Activated CD8-positive, alpha-beta T cell treated with anti-CD3 and anti-CD28 coated beads for 36 hours (primary cell): Measurements from ENCODE around the gene NUP93. TPM values are rescaled to one million over a fixed set of nuclear protein-coding genes. Genes with fewer than 3 reads are reported as not detected.
A peak's percentile ranks its signal among the peaks of the same experiment; 100 is the strongest.

Experiments
- ATAC-seq: fragments of 200-7000 bp; cut with Tn5 transposase; one replicate; pipeline ENCODE4 v1.10.0; 2021; ENCODE audit warnings: mild to moderate bottlenecking, moderate library complexity
- CTCF ChIA-PET: fragments of 350-600 bp; sonication (Branson Sonifier 250); formaldehyde crosslinking; loops from one replicate; lab custom pipeline; 2021; ENCODE audit warnings: antibody characterized with exemption; lab: Charles Lee
- POLR2A ChIA-PET: fragments of 350-600 bp; sonication (Branson Sonifier 250); formaldehyde crosslinking; loops from one replicate; lab custom pipeline; 2021; ENCODE audit warnings: antibody characterized with exemption; lab: Charles Lee
- DNase-seq: peaks from one replicate; pipeline ENCODE4 v3.0.0-alpha.2; 2020
- H3K27ac Mint-ChIP-seq: one replicate; pipeline ENCODE4 v1.8.0; 2021; ENCODE audit warnings: mild to moderate bottlenecking, mixed read lengths
- H3K27me3 Mint-ChIP-seq: one replicate; pipeline ENCODE4 v1.8.0; 2021; ENCODE audit warnings: mixed read lengths
- H3K36me3 Mint-ChIP-seq: one replicate; pipeline ENCODE4 v1.8.0; 2021; ENCODE audit warnings: low read depth, mixed read lengths
- H3K4me1 Mint-ChIP-seq: one replicate; pipeline ENCODE4 v1.8.0; 2021; ENCODE audit warnings: low read depth, mixed read lengths
- H3K4me3 Mint-ChIP-seq: one replicate; pipeline ENCODE4 v1.8.0; 2021; ENCODE audit warnings: mild to moderate bottlenecking, moderate library complexity, mixed read lengths
- H3K9me3 Mint-ChIP-seq: one replicate; pipeline ENCODE4 v1.8.0; 2021; ENCODE audit warnings: mixed read lengths
- CTCF ChIP-seq: fragments of 200-600 bp; IDR thresholded peaks from one replicate; pipeline ENCODE4 v1.8.0; 2022; ENCODE audit warnings: antibody characterized with exemption, mild to moderate bottlenecking
- intact Hi-C: fragments of 100-400 bp; cut with micrococcal nuclease; formaldehyde crosslinking; loops from one replicate; pipeline ENCODE4 v1.10.0; 2022
- total RNA-seq, 2 experiments: library from RNA; stranded (reverse); gene quantifications; one replicate each; pipeline ENCODE4 v1.2.3, GENCODE V29; 2021

Gene NUP93
- total RNA-seq, 2 experiments from 2014 or later: 171 to 191 TPM

DNA sequence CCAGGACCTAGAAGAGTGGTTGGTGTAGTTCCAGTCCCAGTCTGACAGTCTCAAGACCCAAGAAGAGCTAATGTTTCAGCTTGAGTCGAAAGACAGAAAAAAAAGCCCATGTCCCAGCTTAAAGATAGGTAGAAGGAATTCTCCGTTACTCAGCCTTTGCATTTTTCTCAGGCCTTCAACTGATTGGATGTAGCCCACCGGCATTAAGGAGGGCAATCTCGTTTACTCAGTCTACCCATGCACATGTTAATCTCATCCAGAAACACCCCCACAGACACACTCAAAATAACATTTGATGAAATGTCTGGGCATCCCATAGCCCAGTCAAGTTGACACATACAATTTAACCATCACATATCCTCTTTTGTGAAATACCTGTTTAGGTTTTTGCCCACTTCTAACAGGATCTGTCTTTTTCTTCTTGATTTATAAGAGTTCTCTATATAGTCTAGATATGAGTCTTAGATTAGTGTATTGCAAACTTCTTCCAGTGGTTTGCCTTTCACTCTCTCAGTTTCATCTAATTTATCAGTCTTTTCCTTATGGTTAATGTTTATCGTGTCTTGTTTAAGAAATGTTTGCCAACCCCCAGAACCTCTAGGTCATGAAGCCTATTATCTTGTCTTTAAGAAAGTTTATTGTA, 7.6 kb upstream of the NUP93 start:
- ChIA-PET POLR2A (no interaction called here), CTCF (interaction anchor here (1.1 kb wide), 1 partner anchor 145 kb away, joined by 3 read pairs; no protein-coding TSS in a partner anchor)
- intact Hi-C loops: no loop called here
- no peak for TF ChIP-seq CTCF
- ATAC-seq (peak; percentile 4), DNase-seq (no peak)
- Mint-ChIP-seq H3K4me1 (peaks cover 5% of the 10 kb centered on the region), H3K27me3 (no peaks in the 10 kb centered on the region), H3K36me3 (no peaks in the 10 kb centered on the region), H3K9me3 (no peaks in the 10 kb centered on the region), H3K27ac (no peak overlapping the region), H3K4me3 (no peak overlapping the region)

DNA sequence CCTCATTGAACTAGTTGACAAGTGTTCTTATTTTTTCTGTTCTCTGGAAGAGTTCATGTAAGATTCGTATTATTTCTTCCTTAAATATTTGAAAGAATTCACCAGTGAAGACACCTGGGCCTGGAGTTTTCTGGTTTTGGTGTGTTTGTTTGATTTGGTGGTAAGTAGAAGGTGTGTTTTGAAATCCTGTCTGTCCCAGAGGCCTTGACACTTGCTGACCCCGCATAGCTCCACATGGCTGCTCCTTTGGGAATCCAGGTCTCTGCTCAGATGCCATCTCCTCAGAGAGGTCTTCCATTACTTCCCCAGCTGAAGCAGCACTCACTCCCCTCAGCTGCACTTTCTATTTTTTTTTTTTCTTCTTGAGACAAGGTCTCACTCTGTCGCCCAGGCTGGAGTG, 5.7 kb upstream of the NUP93 start:
- intact Hi-C loops: no loop called here
- no peaks in the 10 kb centered on the region for H3K27me3 Mint-ChIP-seq
- H3K9me3 Mint-ChIP-seq: no peaks in the 10 kb centered on the region
- ATAC-seq (no peak), DNase-seq (no peak)
- ChIA-PET CTCF (interaction anchor here (0.6 kb wide), 1 partner anchor 13 kb away, joined by 3 read pairs; no protein-coding TSS in a partner anchor), POLR2A (interaction anchor here (0.7 kb wide), 1 partner anchor 9 kb away, joined by 3 read pairs; no protein-coding TSS in a partner anchor)
- no peak for TF ChIP-seq CTCF
- H3K4me3 Mint-ChIP-seq: no peak overlapping the region
- H3K4me1 Mint-ChIP-seq: peaks cover 12% of the 10 kb centered on the region
- H3K27ac Mint-ChIP-seq: no peak overlapping the region
- H3K36me3 Mint-ChIP-seq: no peaks in the 10 kb centered on the region

DNA sequence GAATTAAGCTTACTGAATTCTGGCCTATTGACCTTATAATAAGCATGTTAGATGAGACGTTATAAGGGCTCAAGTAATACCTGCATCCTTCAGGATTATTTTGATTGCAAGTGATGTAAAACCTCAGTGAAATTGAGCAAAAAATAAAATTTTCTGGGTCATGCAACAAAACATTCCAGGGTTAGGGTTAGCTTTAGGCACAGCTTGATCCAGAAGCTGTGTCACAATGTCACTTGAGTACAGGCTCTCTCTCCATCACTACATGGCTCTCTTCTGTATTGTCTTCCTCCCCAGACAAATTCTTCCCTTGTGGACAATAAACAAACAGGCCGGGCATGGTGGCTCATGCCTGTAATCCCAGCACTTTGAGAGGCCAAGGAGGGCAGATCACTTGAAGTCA, 3.6 kb upstream of the NUP93 start:
- TF ChIP-seq CTCF: no peak
- Mint-ChIP-seq H3K4me3 (no peak overlapping the region), H3K4me1 (peaks cover 15% of the 10 kb centered on the region), H3K36me3 (no peaks in the 10 kb centered on the region), H3K9me3 (no peaks in the 10 kb centered on the region), H3K27me3 (no peaks in the 10 kb centered on the region), H3K27ac (no peak overlapping the region)
- CTCF ChIA-PET: no interaction called here
- POLR2A ChIA-PET: interaction anchor here (1.1 kb wide), 1 partner anchor 18 kb away, joined by 3 read pairs; no protein-coding TSS in a partner anchor
- intact Hi-C loops: no loop called here
- ATAC-seq (no peak), DNase-seq (no peak)

DNA sequence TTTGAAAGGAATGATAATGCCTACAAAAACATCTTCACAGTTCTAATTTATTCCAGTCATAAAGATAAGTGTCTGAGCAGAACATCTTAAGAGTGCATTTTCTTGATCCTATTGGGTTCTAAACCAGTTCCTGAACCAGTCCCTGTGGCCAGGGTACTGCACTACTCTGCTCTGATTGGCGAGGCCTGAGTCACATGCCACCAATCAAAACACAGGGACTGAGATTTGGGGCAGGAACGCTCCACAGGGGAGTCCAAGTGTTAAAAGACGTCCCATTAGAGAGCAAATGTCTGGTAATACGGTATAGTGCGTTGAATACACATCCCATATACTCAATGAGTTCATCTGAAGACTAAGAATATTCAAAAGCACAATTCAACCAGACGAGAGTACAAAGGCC, 3.0 kb upstream of the NUP93 start:
- Mint-ChIP-seq H3K27me3 (no peaks in the 10 kb centered on the region), H3K27ac (no peak overlapping the region), H3K4me3 (no peak overlapping the region), H3K36me3 (no peaks in the 10 kb centered on the region), H3K9me3 (no peaks in the 10 kb centered on the region), H3K4me1 (peaks cover 15% of the 10 kb centered on the region)
- ChIA-PET POLR2A (no interaction called here), CTCF (interaction anchor here (1.0 to 3.1 kb wide), 2 partner anchors 24 to 126 kb away, joined by 3 to 15 read pairs; no protein-coding TSS in a partner anchor)
- no peak for TF ChIP-seq CTCF
- ATAC-seq (no peak), DNase-seq (no peak)
- intact Hi-C loops: no loop called here

GRCh38 chr16:56728027-56728426, 1.9 kb upstream of the NUP93 start:
- H3K9me3 Mint-ChIP-seq: no peaks in the 10 kb centered on the region
- TF ChIP-seq CTCF: no peak
- no peak for DNase-seq
- POLR2A ChIA-PET: interaction anchor here (0.9 to 1.7 kb wide), 4 partner anchors 10 to 124 kb away, joined by 3 to 4 read pairs (median 4); no protein-coding TSS in a partner anchor
- no peak for ATAC-seq
- CTCF ChIA-PET: interaction anchor here (1.0 to 3.1 kb wide), 3 partner anchors 25 to 152 kb away, joined by 3 to 15 read pairs (median 3); no protein-coding TSS in a partner anchor
- no peaks in the 10 kb centered on the region for H3K36me3 Mint-ChIP-seq
- no peaks in the 10 kb centered on the region for H3K27me3 Mint-ChIP-seq
- intact Hi-C loops: no loop called here
- H3K4me3 Mint-ChIP-seq: no peak overlapping the region
- H3K4me1 Mint-ChIP-seq: peaks cover 13% of the 10 kb centered on the region
- H3K27ac Mint-ChIP-seq: no peak overlapping the region
